Right lobe of liver (tissue), 6 donors: ENCODE data around the gene SULT1A2. TPM values are rescaled to one million over a fixed set of nuclear protein-coding genes. Genes with fewer than 3 reads are reported as not detected.
"Not testable (repeated sequence)": the region's sequence is repeated elsewhere in the genome, so short reads cannot be mapped to it uniquely, and the experiment has no call there.

Experiments used
- ATAC-seq, 4 donors: fragments of 200-7000 bp; cut with Tn5 transposase; one replicate each; pipeline ENCODE4 v1.9.1; 2020; ENCODE audit warnings: mild to moderate bottlenecking in 4 of 4, moderate library complexity in 4 of 4
- DNase-seq, 3 donors: peaks; one replicate each; pipeline ENCODE4 v3.0.0-alpha.2; 2020
- H3K27ac ChIP-seq, 3 donors: fragments of 200-600 bp; one replicate each; pipeline ENCODE4 v1.8.0; 2022
- H3K27me3 ChIP-seq, 2 donors: fragments of 200-600 bp; one replicate each; pipeline ENCODE4 v1.8.0; 2022
- H3K36me3 ChIP-seq, 4 donors: fragments of 200-600 bp; sonication (generic) in 1 of 4; one replicate each; pipeline versions ENCODE4 v1.5.1 to v1.8.0; 2017 to 2022; ENCODE audit warnings: control low read depth in 1 of 4
- H3K4me1 ChIP-seq, 4 donors: fragments of 200-600 bp; sonication (generic) in 1 of 4; one replicate each; pipeline versions ENCODE4 v1.5.1 to v1.8.0; 2017 to 2022; ENCODE audit warnings: control low read depth in 1 of 4
- H3K4me3 ChIP-seq, 3 donors: fragments of 200-600 bp; one replicate each; pipeline ENCODE4 v1.8.0; 2022
- H3K9me3 ChIP-seq, 4 donors: fragments of 200-600 bp; sonication (generic) in 1 of 4; one replicate each; pipeline versions ENCODE4 v1.5.1 to v1.8.0; 2017 to 2022; ENCODE audit warnings: control low read depth in 1 of 4
- POLR2A ChIP-seq: fragments of 450-650 bp; IDR thresholded peaks from one replicate; pipeline ENCODE4 v1.6.1; 2017; ENCODE audit warnings: antibody characterized with exemption, mild to moderate bottlenecking
- WGBS: methylation state at CpG from one replicate; pipeline ENCODE4 v1.1.6; 2018; ENCODE audit warnings: low coverage, low lambda C conversion rate; ENCODE audit not compliant: insufficient coverage; ENCODE audit errors: missing lambda C conversion rate; 5-methylcytosine and 5-hydroxymethylcytosine counted together
- intact Hi-C, 2 donors: fragments of 100-400 bp; cut with DNase I; formaldehyde crosslinking; loops; one replicate each; pipeline versions ENCODE4 v1.11.2 to v1.14.1; 2022
- total RNA-seq, 6 experiments: library from RNA; depleted of rRNA in 2 of 6; stranded (reverse); fragments of >200 nt in 2 of 6; fragmentation: NEBNext Ultra II Directional in 3 of 6; extraction: Animal tissue kit (Norgen Biotek cat#: 25700) in 3 of 6; gene quantifications; one replicate each; pipeline versions ENCODE4 v1.1.0 to v1.2.4, GENCODE V29; 2016 to 2023
- TF ChIP-seq, protein P1 (sequence below), 4 donors: fragments of 200-600 bp in 3 of 4; fragments of 450-650 bp in 1 of 4; IDR thresholded peaks; one replicate each; pipeline versions ENCODE4 v1.5.1 to v1.8.0; 2016 to 2022; ENCODE audit warnings: antibody characterized with exemption in 4 of 4, mild to moderate bottlenecking in 2 of 4
- donor health status: DM: no; HTN: yes; CAD: no.
- donor health status: DM: no; HTN: no; CAD: no.
- donor health status: DM: no; HTN: no; CAD: no.
- donor health status: DM: no; HTN: yes; CAD: no.
- donor health status: DM: no; HTN: yes; CAD: no.

SULT1A2 gene
- total RNA-seq, 6 experiments from 2014 or later, result 10.1 to 48.3 (median 18.0) TPM

DNA sequence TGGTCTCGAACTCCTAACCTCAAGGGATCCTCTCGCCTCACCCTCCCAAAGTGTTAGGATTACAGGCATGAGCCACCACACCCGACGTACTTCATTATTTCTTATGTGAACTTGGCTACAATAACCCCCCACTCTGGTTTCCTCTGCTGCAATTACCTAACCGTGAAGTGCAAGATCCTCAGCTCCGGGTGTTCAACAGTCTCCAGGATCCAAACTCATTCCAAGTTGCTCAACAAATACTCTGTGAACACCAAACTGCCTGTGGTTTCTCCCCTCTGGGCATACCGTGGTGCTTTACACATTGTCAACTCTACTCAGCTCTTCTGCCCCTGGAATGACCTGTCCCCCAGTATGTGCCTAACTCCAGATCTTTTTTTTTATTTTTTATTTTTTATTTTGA is 19.8 kb upstream of the SULT1A2 start:
- peaks cover 0 to 7% (median 0%) of the 10 kb centered on the region in 4 donors for H3K36me3 ChIP-seq
- WGBS, result 66% methylated on average over 7 of the region's 7 CpGs
- intact Hi-C loops, result no loop called here
- ATAC-seq, result no peak
- no peaks in the 10 kb centered on the region for H3K4me1 ChIP-seq
- TF ChIP-seq, protein P1, sequence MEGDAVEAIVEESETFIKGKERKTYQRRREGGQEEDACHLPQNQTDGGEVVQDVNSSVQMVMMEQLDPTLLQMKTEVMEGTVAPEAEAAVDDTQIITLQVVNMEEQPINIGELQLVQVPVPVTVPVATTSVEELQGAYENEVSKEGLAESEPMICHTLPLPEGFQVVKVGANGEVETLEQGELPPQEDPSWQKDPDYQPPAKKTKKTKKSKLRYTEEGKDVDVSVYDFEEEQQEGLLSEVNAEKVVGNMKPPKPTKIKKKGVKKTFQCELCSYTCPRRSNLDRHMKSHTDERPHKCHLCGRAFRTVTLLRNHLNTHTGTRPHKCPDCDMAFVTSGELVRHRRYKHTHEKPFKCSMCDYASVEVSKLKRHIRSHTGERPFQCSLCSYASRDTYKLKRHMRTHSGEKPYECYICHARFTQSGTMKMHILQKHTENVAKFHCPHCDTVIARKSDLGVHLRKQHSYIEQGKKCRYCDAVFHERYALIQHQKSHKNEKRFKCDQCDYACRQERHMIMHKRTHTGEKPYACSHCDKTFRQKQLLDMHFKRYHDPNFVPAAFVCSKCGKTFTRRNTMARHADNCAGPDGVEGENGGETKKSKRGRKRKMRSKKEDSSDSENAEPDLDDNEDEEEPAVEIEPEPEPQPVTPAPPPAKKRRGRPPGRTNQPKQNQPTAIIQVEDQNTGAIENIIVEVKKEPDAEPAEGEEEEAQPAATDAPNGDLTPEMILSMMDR (IDR thresholded peaks at IDR 0.05), result no peak
- TF ChIP-seq POLR2A, result no peak
- no peak overlapping the region for H3K27ac ChIP-seq
- no peak overlapping the region for H3K4me3 ChIP-seq
- no peaks in the 10 kb centered on the region for H3K27me3 ChIP-seq
- no peaks in the 10 kb centered on the region for H3K9me3 ChIP-seq
- no peak for DNase-seq

DNA sequence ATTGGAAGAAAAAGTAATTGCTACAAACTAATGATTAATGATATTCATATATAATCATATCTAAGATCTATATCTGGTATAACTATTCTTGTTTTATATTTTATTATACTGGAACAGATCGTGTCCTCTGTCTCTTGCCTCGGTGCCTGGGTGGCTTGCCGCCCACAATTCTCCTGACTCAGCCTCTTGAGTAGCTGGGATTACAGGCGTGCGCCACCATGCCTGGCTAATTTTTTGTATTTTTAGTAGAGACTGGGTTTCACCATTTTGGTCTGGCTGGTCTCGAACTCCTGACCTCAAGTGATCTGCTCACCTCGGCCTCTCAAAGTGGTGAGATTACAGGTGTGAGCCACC is 19.4 kb upstream of the SULT1A2 start:
- H3K36me3 ChIP-seq, H3K27ac ChIP-seq, intact Hi-C loops: not testable (repeated sequence)

GRCh38 chr16:28615486-28616223 is 18.8 kb upstream of the SULT1A2 start:
- H3K36me3 ChIP-seq, H3K4me1 ChIP-seq, H3K4me3 ChIP-seq, ATAC-seq, H3K27ac ChIP-seq, H3K27me3 ChIP-seq, H3K9me3 ChIP-seq, intact Hi-C loops: not testable (repeated sequence)
- 41% methylated on average over 12 of the region's 24 CpGs for WGBS
- peak; percentile 65 to 78 (median 74) for DNase-seq
- TF ChIP-seq, protein P1 (IDR thresholded peaks at IDR 0.05), result peak; percentile 65 to 83 (median 73)

More for the DNA sequence above, 19.4 kb upstream of the SULT1A2 start:
- not testable (repeated sequence) for DNase-seq, H3K27me3 ChIP-seq, ATAC-seq, H3K4me3 ChIP-seq, H3K4me1 ChIP-seq, H3K9me3 ChIP-seq
- 61% methylated on average over 6 of the region's 7 CpGs for WGBS

DNA sequence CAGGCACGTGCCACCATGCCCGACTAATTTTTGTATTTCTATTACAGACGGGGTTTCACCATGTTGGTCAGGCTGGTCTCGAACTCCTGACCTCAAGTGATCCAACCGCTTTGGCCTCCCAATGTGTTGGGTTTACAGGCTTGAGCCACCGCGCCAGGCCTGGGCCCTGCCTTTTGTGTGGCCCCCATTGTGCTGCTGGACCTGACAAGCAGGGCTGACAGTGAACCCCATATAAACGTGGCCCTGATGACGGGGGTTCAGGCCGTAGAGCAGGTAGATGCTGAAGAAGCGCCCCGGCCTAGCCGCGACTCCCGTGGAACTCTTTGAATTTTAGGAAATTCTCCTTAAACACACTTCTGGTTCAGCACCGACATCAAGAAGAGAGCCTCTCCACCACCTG is 17.7 kb upstream of the SULT1A2 start:
- DNase-seq, intact Hi-C loops: not testable (repeated sequence)

GRCh38 chr16:28613912-28614311 is 17.1 kb upstream of the SULT1A2 start:
- intact Hi-C loops, H3K9me3 ChIP-seq, H3K27me3 ChIP-seq, DNase-seq, H3K27ac ChIP-seq, H3K36me3 ChIP-seq, ATAC-seq, H3K4me3 ChIP-seq: not testable (repeated sequence)
- H3K4me1 ChIP-seq, result peaks cover 0 to 19% (median 7%) of the 10 kb centered on the region in 4 donors
- 40% methylated on average over 9 of the region's 26 CpGs for WGBS

More for the DNA sequence above, 17.7 kb upstream of the SULT1A2 start:
- H3K4me3 ChIP-seq, H3K27ac ChIP-seq, H3K36me3 ChIP-seq, H3K9me3 ChIP-seq, H3K27me3 ChIP-seq, ATAC-seq: not testable (repeated sequence)
- 72% methylated on average over 4 of the region's 16 CpGs for WGBS
- peaks cover 0 to 13% (median 7%) of the 10 kb centered on the region in 4 donors for H3K4me1 ChIP-seq

DNA sequence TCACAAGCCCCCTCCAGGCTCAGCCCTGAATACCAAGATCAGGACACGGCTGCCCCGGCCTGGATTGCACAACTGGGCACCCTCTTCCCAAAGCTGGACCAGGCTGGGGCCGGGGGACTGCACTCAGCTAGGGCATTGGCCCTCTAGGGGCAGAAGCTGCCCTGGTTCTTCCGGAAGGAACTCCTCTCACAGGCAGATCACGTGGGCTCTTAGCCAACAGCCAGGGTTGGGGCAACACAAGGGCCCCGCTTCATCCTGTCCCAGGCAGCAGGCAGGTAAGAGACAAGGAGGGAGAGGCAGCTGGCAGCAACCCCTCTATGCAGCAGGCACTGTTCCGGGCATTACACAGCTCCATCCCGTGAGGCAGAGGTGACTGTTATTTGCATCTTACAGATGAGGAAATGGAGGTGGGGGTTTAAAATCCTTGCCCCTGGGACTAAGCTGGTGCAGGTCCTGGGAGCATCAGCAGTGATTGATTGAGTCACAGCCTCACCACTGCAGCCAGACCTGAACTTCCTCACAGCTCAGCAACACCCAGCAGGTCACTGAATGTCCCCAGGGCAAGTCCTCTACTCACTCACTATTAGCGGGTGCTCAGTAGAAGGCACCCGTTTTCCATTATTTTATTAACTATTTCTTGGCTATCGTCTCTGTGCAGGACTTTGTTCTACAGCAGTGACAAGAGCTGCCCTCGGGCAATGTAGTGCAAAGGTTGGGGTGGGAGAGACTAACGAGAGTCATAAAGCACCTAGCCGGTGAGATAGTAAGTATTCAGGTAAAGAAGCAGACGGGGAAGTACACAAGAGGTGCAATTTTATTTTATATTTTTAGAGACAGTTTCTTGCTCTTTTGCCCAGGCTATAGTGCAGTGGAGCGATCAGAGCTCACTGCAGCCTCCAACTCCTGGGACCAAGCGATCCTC is 15.8 kb upstream of the SULT1A2 start:
- no CpG with 5 or more reads among the region's 17 CpGs for WGBS
- ATAC-seq, result peak; percentile 51 to 62 (median 56)
- H3K4me3 ChIP-seq, H3K27me3 ChIP-seq, H3K9me3 ChIP-seq, H3K27ac ChIP-seq, intact Hi-C loops, H3K36me3 ChIP-seq, DNase-seq: not testable (repeated sequence)
- peaks cover 0 to 32% (median 7%) of the 10 kb centered on the region in 4 donors for H3K4me1 ChIP-seq
